Body of pancreas (tissue), 4 donors: ENCODE results near the gene MFRP. TPM values are rescaled to one million over a fixed set of nuclear protein-coding genes. Genes with fewer than 3 reads are reported as not detected.

Source experiments
- ATAC-seq: fragments of 150-250 bp; one replicate; pipeline ENCODE4 v1.9.1; 2016
- DNase-seq, 4 donors: peaks; one replicate each; pipeline ENCODE4 v3.0.0-alpha.2; 2019
- H3K27ac ChIP-seq, 4 donors: fragments of 200-600 bp; sonication (generic); 1 replicate in 3 of 4; 2 replicates in 1 of 4; pipeline versions ENCODE4 v1.5.1 to v1.6.1; 2016 to 2019; ENCODE audit warnings: mild to moderate bottlenecking in 1 of 4, mixed read lengths in 1 of 4, moderate library complexity in 1 of 4
- H3K27me3 ChIP-seq, 2 donors: fragments of 200-600 bp; sonication (generic); one replicate each; pipeline ENCODE4 v1.6.0; 2016; ENCODE audit warnings: mild to moderate bottlenecking in 1 of 2
- H3K36me3 ChIP-seq, 2 donors: fragments of 200-600 bp; sonication (generic); replicated peaks in 1 of 2; 2 replicates each; pipeline ENCODE4 v1.5.1; 2016; ENCODE audit warnings: low read depth in 2 of 2; ENCODE audit not compliant: insufficient read depth in 1 of 2
- H3K4me1 ChIP-seq: fragments of 200-600 bp; sonication (generic); one replicate; pipeline ENCODE4 v1.6.0; 2016
- H3K4me3 ChIP-seq, 2 donors: fragments of 200-600 bp; sonication (generic); 1 replicate in 1 of 2; 2 replicates in 1 of 2; pipeline ENCODE4 v1.5.1; 2016 to 2019
- H3K9me3 ChIP-seq, 3 donors: fragments of 200-600 bp; sonication (generic); 1 replicate in 2 of 3; 2 replicates in 1 of 3; pipeline ENCODE4 v1.5.1; 2016
- POLR2A ChIP-seq, 3 donors: fragments of 450-650 bp; IDR thresholded peaks; one replicate each; pipeline ENCODE4 v1.6.1; 2016; ENCODE audit warnings: antibody characterized with exemption in 3 of 3, mild to moderate bottlenecking in 2 of 3
- WGBS, 2 donors: methylation state at CpG; one replicate each; pipeline ENCODE4 v1.1.5; 2017; 5-methylcytosine and 5-hydroxymethylcytosine counted together
- intact Hi-C: fragments of 100-400 bp; cut with DNase I; formaldehyde crosslinking; loops from one replicate; pipeline ENCODE4 v1.15.1; 2023
- total RNA-seq, 2 donors: library from RNA; depleted of rRNA; stranded (reverse); fragments of >200 nt; gene quantifications; one replicate each; pipeline ENCODE4 v1.1.0, GENCODE V29; 2016
- TF ChIP-seq, protein P1 (sequence below), 7 experiments: fragments of 450-650 bp in 4 of 7; fragments of 200-600 bp in 3 of 7; sonication (generic) in 3 of 7; IDR thresholded peaks; one replicate each; pipeline ENCODE4 v1.5.1; 2016 to 2019; ENCODE audit warnings: antibody characterized with exemption in 7 of 7

The MFRP gene
- total RNA-seq, 2 donors from 2014 or later = 0.52 TPM; not detected in 1

DNA sequence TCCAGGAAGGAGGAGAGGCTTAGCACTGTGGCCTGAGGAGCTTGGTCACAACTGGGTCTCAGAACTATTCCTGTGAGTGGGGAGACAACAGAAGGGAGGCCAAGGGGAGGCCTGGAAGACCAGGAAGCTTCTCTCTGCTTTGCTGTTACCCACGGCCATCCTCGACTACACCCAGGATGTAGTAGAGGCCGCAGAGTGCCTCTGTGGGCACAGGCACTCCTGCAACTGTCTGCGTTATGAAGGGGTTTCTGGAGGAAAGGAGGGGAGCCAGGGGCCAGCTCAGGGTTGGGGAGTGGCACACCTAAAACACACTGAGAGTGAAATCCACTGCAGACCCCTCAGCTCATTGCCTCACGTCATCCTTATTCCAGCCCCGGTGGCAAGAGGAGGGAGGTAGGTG, 3.8 kb upstream of the MFRP start:
- Histone ChIP-seq H3K36me3 (no peaks in the 10 kb centered on the region), H3K9me3 (no peaks in the 10 kb centered on the region), H3K27me3 (no peaks in the 10 kb centered on the region), H3K27ac (no peak overlapping the region), H3K4me1 (peaks cover 10% of the 10 kb centered on the region), H3K4me3 (no peak overlapping the region)
- intact Hi-C loops = no loop called here
- DNase-seq (no peak), ATAC-seq (no peak)
- TF ChIP-seq POLR2A (IDR thresholded peaks at IDR 0.05) = no peak
- WGBS, 2 donors = 82 to 88% methylated on average over 4 to 6 of the region's 6 CpGs

DNA sequence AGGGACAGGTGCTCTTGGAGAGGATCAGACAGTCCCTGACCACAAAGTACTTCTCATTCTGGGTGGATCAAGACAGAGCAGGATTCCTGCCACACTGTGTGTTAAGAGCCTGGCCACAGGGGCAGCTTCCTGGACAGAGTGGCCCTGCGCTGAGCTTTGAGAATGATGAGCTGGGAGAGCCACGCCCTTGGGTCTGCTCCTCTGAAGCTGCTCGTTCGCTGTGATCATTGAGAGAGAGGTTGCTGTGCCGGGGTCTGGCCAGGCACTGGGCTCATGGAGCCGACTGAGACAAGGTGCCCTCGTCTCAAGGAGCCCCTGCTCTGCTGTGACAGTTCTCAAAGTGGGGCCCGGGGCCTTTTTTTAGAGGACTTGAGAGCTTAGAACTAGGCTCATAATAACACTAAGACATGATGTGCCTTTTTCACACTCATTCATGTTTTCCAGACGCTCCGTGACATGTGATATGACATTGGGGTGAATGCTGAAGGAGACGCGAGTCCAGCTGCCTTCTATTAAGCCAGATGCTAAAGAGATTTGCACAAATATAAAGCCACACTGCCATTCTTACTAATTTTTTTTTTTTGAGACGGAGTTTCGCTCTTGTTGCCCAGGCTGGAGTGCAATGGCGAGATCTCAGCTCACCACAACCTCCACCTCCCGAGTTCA, 1.6 kb upstream of the MFRP start:
- TF ChIP-seq POLR2A (IDR thresholded peaks at IDR 0.05) = no peak
- TF ChIP-seq, protein P1, sequence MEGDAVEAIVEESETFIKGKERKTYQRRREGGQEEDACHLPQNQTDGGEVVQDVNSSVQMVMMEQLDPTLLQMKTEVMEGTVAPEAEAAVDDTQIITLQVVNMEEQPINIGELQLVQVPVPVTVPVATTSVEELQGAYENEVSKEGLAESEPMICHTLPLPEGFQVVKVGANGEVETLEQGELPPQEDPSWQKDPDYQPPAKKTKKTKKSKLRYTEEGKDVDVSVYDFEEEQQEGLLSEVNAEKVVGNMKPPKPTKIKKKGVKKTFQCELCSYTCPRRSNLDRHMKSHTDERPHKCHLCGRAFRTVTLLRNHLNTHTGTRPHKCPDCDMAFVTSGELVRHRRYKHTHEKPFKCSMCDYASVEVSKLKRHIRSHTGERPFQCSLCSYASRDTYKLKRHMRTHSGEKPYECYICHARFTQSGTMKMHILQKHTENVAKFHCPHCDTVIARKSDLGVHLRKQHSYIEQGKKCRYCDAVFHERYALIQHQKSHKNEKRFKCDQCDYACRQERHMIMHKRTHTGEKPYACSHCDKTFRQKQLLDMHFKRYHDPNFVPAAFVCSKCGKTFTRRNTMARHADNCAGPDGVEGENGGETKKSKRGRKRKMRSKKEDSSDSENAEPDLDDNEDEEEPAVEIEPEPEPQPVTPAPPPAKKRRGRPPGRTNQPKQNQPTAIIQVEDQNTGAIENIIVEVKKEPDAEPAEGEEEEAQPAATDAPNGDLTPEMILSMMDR (IDR thresholded peaks at IDR 0.05) = no peak

DNA sequence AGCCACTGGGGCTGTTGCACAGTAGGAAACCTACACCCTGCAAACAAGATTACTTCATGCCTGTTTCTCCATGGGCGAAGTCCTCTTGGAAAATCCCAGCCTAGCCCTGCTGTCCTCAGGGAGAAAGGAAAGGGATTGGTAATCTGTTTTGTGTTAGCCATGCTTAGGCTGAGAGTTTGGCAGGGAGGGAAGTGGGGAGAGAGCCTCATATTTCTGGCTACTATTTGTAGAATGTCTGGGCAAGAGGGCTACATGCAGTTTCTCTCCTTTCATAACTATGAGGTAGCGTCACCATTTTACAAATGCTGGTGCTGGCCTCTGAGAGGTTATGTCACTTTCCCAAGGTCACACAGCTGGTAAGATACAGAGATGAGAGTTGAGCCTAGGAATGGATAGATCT, 737 bp upstream of the MFRP start:
- Histone ChIP-seq H3K36me3 (no peaks in the 10 kb centered on the region), H3K4me1 (no peaks in the 10 kb centered on the region), H3K27me3 (no peaks in the 10 kb centered on the region), H3K9me3 (no peaks in the 10 kb centered on the region), H3K27ac (no peak overlapping the region), H3K4me3 (no peak overlapping the region)
- intact Hi-C loops = no loop called here
- WGBS, 2 donors = 67 to 73% methylated on average over 2 of the region's 2 CpGs
- ATAC-seq (peak; percentile 19), DNase-seq (no peak)
- TF ChIP-seq, protein P1 (IDR thresholded peaks at IDR 0.05) = no peak
- no peak for TF ChIP-seq POLR2A (IDR thresholded peaks at IDR 0.05)

More for the DNA sequence above, 1.6 kb upstream of the MFRP start:
- ATAC-seq (no peak), DNase-seq (no peak)
- Histone ChIP-seq H3K36me3 (no peaks in the 10 kb centered on the region), H3K27ac (no peak overlapping the region), H3K4me1 (peaks cover 5% of the 10 kb centered on the region), H3K27me3 (no peaks in the 10 kb centered on the region), H3K9me3 (no peaks in the 10 kb centered on the region), H3K4me3 (no peak overlapping the region)
- intact Hi-C loops = no loop called here
- WGBS, 2 donors = 79 to 84% methylated on average over 9 to 16 of the region's 16 CpGs

DNA sequence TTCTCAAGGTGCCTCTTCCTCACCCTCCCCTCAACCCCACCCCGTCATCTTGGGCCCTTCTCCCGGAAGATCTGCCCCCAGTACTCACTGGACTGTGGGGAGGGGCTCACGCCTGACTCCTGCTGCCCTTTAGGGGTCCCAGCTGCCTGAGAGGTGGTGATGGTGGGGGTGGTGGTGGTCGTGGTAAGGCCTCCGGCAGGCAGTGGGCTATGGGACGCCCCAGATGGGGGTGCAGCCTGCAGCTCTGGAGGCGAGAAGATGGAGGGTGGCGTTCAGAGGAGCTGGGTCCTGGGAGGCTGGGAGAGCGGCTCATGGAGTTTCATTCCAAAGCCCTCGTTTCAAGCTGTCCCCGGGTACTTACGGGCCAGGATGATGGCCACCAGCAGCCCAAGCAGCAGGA, 820 bp downstream of the MFRP start:
- Histone ChIP-seq H3K27ac (no peak overlapping the region), H3K9me3 (no peaks in the 10 kb centered on the region), H3K4me3 (no peak overlapping the region), H3K36me3 (no peaks in the 10 kb centered on the region), H3K4me1 (peaks cover 12% of the 10 kb centered on the region), H3K27me3 (no peaks in the 10 kb centered on the region)
- intact Hi-C loops = no loop called here
- DNase-seq (no peak), ATAC-seq (no peak)
- no peak for TF ChIP-seq POLR2A (IDR thresholded peaks at IDR 0.05)
- TF ChIP-seq, protein P1 (IDR thresholded peaks at IDR 0.05) = no peak
- 84 to 88% methylated on average over 9 to 11 of the region's 12 CpGs for WGBS, 2 donors

DNA sequence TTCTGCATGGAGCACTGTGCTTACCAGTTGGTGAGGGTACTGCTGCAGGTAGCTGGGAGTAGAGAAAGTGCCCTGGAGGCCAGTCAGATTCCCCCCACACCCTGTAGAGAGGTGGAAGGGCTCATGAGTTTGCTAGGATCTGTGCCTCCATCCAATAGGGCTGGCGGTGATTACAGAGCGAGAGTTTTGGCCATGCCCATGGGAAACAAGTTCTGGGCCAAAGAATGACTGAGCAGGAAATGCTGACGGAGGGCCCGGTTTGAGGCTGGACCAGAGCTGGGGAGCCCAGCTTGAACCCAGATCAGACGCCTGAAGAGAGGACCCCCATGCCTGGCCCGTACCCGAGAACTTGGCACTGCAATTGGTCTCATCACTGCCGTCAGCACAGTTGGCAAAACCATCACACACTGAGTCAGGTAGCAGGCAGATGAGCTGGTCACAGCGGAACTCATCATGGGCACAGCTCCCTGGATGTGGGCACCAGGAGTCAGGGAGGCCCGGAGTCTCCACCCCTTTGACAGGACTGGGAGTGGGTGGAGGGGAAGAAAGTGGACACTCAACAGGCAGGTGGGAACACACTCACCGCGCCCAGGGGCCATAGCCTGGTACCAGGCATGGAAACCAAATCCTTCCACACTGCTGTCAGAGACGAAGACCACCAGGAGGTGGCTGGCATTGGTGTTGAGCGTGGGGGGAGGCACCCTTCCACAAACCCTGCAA, 2.1 kb downstream of the MFRP start:
- Histone ChIP-seq H3K4me3 (no peak overlapping the region), H3K9me3 (no peaks in the 10 kb centered on the region), H3K36me3 (no peaks in the 10 kb centered on the region), H3K27ac (no peak overlapping the region), H3K27me3 (no peaks in the 10 kb centered on the region), H3K4me1 (peaks cover 24% of the 10 kb centered on the region)
- ATAC-seq (no peak), DNase-seq (no peak)
- intact Hi-C loops = no loop called here
- no peak for TF ChIP-seq POLR2A (IDR thresholded peaks at IDR 0.05)
- TF ChIP-seq, protein P1 (IDR thresholded peaks at IDR 0.05) = no peak
- WGBS, 2 donors = 71 to 76% methylated on average over 8 to 12 of the region's 14 CpGs
